Adrenal gland (tissue), 12 donors: ENCODE data around the gene NHERF2. TPM values are rescaled to one million over a fixed set of nuclear protein-coding genes. Genes with fewer than 3 reads are reported as not detected.
A peak's percentile ranks its signal among the peaks of the same experiment; 100 is the strongest.

Experiments used
- DNase-seq, 7 donors: peaks; one replicate each; pipeline ENCODE4 v3.0.0-alpha.2; 2019 to 2020
- H3K27ac ChIP-seq, 5 donors: fragments of 200-600 bp; sonication (generic) in 4 of 5; 1 replicate in 3 of 5; 2 replicates in 2 of 5; pipeline versions ENCODE4 v1.5.1 to v1.8.0; 2016 to 2020; ENCODE audit warnings: mild to moderate bottlenecking in 1 of 5
- H3K27me3 ChIP-seq: fragments of 200-600 bp; 2 replicates; pipeline ENCODE4 v1.8.0; 2021
- H3K36me3 ChIP-seq, 2 donors: fragments of 200-600 bp; replicated peaks in 1 of 2; 1 replicate in 1 of 2; 2 replicates in 1 of 2; pipeline versions ENCODE4 v1.5.1 to v1.8.0; 2018 to 2022
- H3K4me1 ChIP-seq, 2 donors: fragments of 200-600 bp; replicated peaks in 1 of 2; 1 replicate in 1 of 2; 2 replicates in 1 of 2; pipeline versions ENCODE4 v1.5.1 to v1.8.0; 2018 to 2021
- H3K4me3 ChIP-seq, 4 donors: fragments of 200-600 bp; sonication (generic) in 3 of 4; one replicate each; pipeline ENCODE4 v1.5.1; 2016 to 2018
- H3K9me3 ChIP-seq, 3 donors: fragments of 200-600 bp; sonication (generic) in 1 of 3; replicated peaks in 1 of 3; 1 replicate in 2 of 3; 2 replicates in 1 of 3; pipeline versions ENCODE4 v1.5.1 to v1.8.0; 2016 to 2021
- POLR2A ChIP-seq, 2 donors: fragments of 450-650 bp; IDR thresholded peaks; one replicate each; pipeline ENCODE4 v1.6.1; 2017; ENCODE audit warnings: antibody characterized with exemption in 2 of 2, mild to moderate bottlenecking in 2 of 2, moderate library complexity in 1 of 2
- WGBS, 4 donors: extraction: QIAGEN DNeasy Blood & Tissue Kit in 2 of 4; methylation state at CpG; one replicate each; pipeline versions ENCODE4 v1.1.5 to v1.1.7; 2013 to 2017; 5-methylcytosine and 5-hydroxymethylcytosine counted together
- intact Hi-C, 2 donors: fragments of 100-400 bp; cut with DNase I; formaldehyde crosslinking; loops; one replicate each; pipeline versions ENCODE4 v1.14.1 to v1.15.0; 2022 to 2023
- polyA plus RNA-seq, 3 donors: library from polyadenylated mRNA; stranded (reverse); fragments of 200-250 nt in 2 of 3; fragments of 350-450 nt in 1 of 3; fragmentation: Illumina TruSeq in 1 of 3; extraction: RNeasy Lipid Tissue Mini Kit (QIAGEN cat#74804) in 1 of 3; gene quantifications; one replicate each; pipeline ENCODE4 v1.2.3, GENCODE V29; 2013 to 2014
- total RNA-seq, 9 donors: library from RNA; depleted of rRNA in 4 of 9; stranded (reverse); fragments of >200 nt in 4 of 9; fragments of 120-200 nt in 1 of 9; fragmentation: NEBNext Ultra II Directional in 1 of 9; extraction: Animal tissue kit (Norgen Biotek cat#: 25700) in 1 of 9; gene quantifications; one replicate each; pipeline versions ENCODE4 v1.1.0 to v1.2.4, GENCODE V29; 2013 to 2023
- TF ChIP-seq, protein P1 (sequence below), 6 experiments: fragments of 450-650 bp in 4 of 6; fragments of 200-600 bp in 2 of 6; sonication (generic) in 1 of 6; IDR thresholded peaks; 1 replicate in 5 of 6; 2 replicates in 1 of 6; pipeline versions ENCODE4 v1.5.1 to v1.8.0; 2016 to 2021; ENCODE audit warnings: antibody characterized with exemption in 6 of 6, mild to moderate bottlenecking in 2 of 6, moderate library complexity in 1 of 6
- donor health status: healthy with polysubstance abuse.
- donor health status: Bipolar disorder and iron deficiency.
- donor health status: DM: yes; HTN: yes; CAD: no.
- donor health status: DM: no; HTN: no; CAD: no.
- donor health status: DM: no; HTN: no; CAD: no.
- donor health status: DM: yes; HTN: yes; CAD: no.

The NHERF2 gene
- total and polyA plus RNA-seq, 12 donors = 12.5 to 263 (median 67.7) TPM

DNA sequence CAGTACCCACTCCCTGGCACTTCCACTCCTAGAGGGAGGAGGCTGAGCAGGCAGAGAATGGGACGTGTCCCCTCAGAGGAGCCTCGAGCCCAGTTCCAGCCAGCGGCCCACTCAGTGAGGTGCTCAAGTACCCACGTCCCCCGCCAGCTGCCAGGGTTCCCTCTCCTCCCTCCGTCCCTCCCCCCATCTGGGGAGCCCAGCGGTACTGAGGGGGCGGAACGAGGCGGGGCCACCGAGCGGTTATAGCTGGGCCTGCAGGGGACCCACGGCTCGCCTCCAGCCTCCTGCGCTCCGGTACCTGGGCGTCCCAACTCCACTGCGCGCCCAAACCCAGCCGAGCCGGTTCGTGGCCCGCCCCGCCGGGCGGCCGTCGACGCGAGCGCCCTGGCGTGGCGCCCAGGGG lies 7.2 kb upstream of the NHERF2 start, which contains the start of gene NPW:
Gene NPW, plus strand, starts transcription at position 268 of the 403 bp plus-strand sequence.
- no peaks in the 10 kb centered on the region for H3K9me3 ChIP-seq
- H3K4me1 ChIP-seq = peaks cover 14 to 17% of the 10 kb centered on the region in 2 donors
- TF ChIP-seq, protein P1, sequence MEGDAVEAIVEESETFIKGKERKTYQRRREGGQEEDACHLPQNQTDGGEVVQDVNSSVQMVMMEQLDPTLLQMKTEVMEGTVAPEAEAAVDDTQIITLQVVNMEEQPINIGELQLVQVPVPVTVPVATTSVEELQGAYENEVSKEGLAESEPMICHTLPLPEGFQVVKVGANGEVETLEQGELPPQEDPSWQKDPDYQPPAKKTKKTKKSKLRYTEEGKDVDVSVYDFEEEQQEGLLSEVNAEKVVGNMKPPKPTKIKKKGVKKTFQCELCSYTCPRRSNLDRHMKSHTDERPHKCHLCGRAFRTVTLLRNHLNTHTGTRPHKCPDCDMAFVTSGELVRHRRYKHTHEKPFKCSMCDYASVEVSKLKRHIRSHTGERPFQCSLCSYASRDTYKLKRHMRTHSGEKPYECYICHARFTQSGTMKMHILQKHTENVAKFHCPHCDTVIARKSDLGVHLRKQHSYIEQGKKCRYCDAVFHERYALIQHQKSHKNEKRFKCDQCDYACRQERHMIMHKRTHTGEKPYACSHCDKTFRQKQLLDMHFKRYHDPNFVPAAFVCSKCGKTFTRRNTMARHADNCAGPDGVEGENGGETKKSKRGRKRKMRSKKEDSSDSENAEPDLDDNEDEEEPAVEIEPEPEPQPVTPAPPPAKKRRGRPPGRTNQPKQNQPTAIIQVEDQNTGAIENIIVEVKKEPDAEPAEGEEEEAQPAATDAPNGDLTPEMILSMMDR (IDR thresholded peaks at IDR 0.05) = no peak
- no peak for TF ChIP-seq POLR2A (IDR thresholded peaks at IDR 0.05)
- H3K27me3 ChIP-seq = peaks cover 17% of the 10 kb centered on the region
- H3K27ac ChIP-seq = no peak within 1 kb of the TSS
- 3 to 27% (median 10%) methylated on average over 5 to 33 of the region's 33 CpGs for WGBS, 4 donors
- intact Hi-C loops = no loop called here
- DNase-seq = no peak
- no peaks in the 10 kb centered on the region for H3K36me3 ChIP-seq
- H3K4me3 ChIP-seq = no peak within 1 kb of the TSS

DNA sequence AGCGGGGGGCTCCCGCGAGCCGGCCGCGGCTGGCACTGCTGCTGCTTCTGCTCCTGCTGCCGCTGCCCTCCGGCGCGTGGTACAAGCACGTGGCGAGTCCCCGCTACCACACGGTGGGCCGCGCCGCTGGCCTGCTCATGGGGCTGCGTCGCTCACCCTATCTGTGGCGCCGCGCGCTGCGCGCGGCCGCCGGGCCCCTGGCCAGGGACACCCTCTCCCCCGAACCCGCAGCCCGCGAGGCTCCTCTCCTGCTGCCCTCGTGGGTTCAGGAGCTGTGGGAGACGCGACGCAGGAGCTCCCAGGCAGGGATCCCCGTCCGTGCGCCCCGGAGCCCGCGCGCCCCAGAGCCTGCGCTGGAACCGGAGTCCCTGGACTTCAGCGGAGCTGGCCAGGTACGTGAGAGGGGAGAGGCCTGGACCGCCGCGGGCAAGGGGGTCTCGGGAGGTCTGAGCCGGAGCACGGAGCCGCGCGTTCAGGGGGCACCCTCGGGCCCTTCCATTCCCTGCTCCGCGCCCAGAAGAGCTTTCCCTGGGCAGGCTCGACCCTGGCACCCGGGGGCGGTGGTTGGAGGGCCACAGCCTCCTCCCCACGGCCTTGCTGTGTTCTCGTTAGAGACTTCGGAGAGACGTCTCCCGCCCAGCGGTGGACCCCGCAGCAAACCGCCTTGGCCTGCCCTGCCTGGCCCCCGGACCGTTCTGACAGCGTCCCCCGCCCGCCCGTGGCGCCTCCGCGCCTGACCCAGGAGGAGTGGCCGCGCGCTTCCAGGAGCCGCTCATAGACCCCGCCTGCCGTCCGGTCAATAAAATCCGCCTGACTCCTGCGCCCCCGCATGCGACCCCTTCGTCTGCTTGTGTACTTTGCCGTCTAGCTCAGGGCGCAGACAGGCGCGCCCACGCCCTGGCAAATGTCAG lies 6.5 kb upstream of the NHERF2 start:
- peaks cover 17% of the 10 kb centered on the region for H3K27me3 ChIP-seq
- peaks cover 14 to 17% of the 10 kb centered on the region in 2 donors for H3K4me1 ChIP-seq
- H3K9me3 ChIP-seq = no peaks in the 10 kb centered on the region
- TF ChIP-seq POLR2A (IDR thresholded peaks at IDR 0.05) = no peak
- TF ChIP-seq, protein P1 (IDR thresholded peaks at IDR 0.05) = no peak
- no peak overlapping the region for H3K4me3 ChIP-seq
- DNase-seq = no peak
- WGBS, 4 donors = 0 to 27% (median 16%) methylated on average over 1 to 96 of the region's 96 CpGs
- intact Hi-C loops = loop anchor here (5.0 kb wide), 2 partner anchors 62 to 127 kb away; partner anchors contain the start of gene RAB26 (in 1 of the 2)
- no peak overlapping the region for H3K27ac ChIP-seq
- H3K36me3 ChIP-seq = no peaks in the 10 kb centered on the region

DNA sequence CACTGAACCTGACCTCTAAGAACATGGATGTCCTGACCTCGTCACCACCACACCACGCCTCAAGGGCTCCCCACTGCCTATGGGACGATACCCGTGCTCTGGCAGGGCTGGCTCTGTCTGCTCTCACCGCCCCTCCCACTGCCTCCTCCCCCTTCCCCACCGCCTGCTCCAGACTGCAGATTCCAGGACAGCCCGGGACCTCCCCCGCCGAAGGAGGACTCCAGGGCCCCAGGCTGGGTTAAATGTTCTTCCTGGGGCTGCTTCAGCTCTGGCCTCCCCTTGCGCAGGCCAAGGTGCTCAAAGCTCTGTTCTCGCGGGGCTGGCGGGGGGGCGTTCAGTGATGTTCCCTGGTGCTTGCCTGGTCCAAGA lies 4.0 kb upstream of the NHERF2 start:
- no peaks in the 10 kb centered on the region for H3K36me3 ChIP-seq
- TF ChIP-seq POLR2A (IDR thresholded peaks at IDR 0.05) = no peak
- TF ChIP-seq, protein P1 (IDR thresholded peaks at IDR 0.05) = no peak
- no peaks in the 10 kb centered on the region for H3K9me3 ChIP-seq
- peak overlapping the region in 2 of 4 donors; percentile 1 to 29 for H3K4me3 ChIP-seq
- 1 to 4% (median 2%) methylated on average over 11 to 14 of the region's 14 CpGs for WGBS, 4 donors
- H3K27ac ChIP-seq = no peak overlapping the region
- intact Hi-C loops = loop anchor here (2.0 to 5.0 kb wide), 3 partner anchors 60 to 125 kb away; partner anchors contain the start of gene RAB26 (in 1 of the 2)
- peaks cover 17% of the 10 kb centered on the region for H3K27me3 ChIP-seq
- H3K4me1 ChIP-seq = peaks cover 14 to 31% of the 10 kb centered on the region in 2 donors
- DNase-seq = peak in 1 of 7 donors; percentile 36
